Thoracic aorta (tissue), 2 donors: ENCODE data around the gene WDR83. TPM values are rescaled to one million over a fixed set of nuclear protein-coding genes. Genes with fewer than 3 reads are reported as not detected.

Experiments used
- ATAC-seq: fragments of 150-250 bp; one replicate; pipeline ENCODE4 v1.8.0; 2017; ENCODE audit warnings: low read depth; ENCODE audit not compliant: insufficient number of reproducible peaks, low FRiP score
- DNase-seq: peaks from one replicate; pipeline ENCODE4 v3.0.0-alpha.2; 2020; ENCODE audit warnings: low spot score
- H3K27ac ChIP-seq, 2 donors: fragments of 200-600 bp; sonication (generic); 1 replicate in 1 of 2; 2 replicates in 1 of 2; pipeline ENCODE4 v1.5.1; 2016; ENCODE audit warnings: mild to moderate bottlenecking in 2 of 2, moderate library complexity in 2 of 2
- H3K27me3 ChIP-seq: fragments of 200-600 bp; sonication (generic); replicated peaks from 2 replicates; pipeline ENCODE4 v1.6.0; 2016; ENCODE audit warnings: mild to moderate bottlenecking; ENCODE audit not compliant: insufficient read depth
- H3K36me3 ChIP-seq: fragments of 200-600 bp; sonication (generic); one replicate; pipeline ENCODE4 v1.5.1; 2016
- H3K4me1 ChIP-seq, 2 donors: fragments of 200-600 bp; sonication (generic); 1 replicate in 1 of 2; 2 replicates in 1 of 2; pipeline versions ENCODE4 v1.5.1 to v1.6.0; 2016; ENCODE audit warnings: low read depth in 2 of 2, mild to moderate bottlenecking in 1 of 2; ENCODE audit not compliant: control insufficient read depth in 1 of 2
- H3K4me3 ChIP-seq: fragments of 200-600 bp; sonication (generic); 2 replicates; pipeline ENCODE4 v1.5.1; 2016; ENCODE audit warnings: mild to moderate bottlenecking
- H3K9me3 ChIP-seq: fragments of 200-600 bp; sonication (generic); 2 replicates; pipeline ENCODE4 v1.5.1; 2016
- total RNA-seq, 2 donors: library from RNA; depleted of rRNA; stranded (reverse); fragments of >200 nt; gene quantifications; one replicate each; pipeline versions ENCODE4 v1.1.0 to v1.2.3, GENCODE V29; 2016
- TF ChIP-seq, protein P1 (sequence below): fragments of 200-600 bp; sonication (generic); IDR thresholded peaks from one replicate; pipeline ENCODE4 v1.5.1; 2019; ENCODE audit warnings: antibody characterized with exemption

Gene WDR83
- total RNA-seq, 2 donors from 2014 or later = 12.1 to 16.2 TPM

- DNase-seq (no peak), ATAC-seq (no peak)
- peaks cover 25 to 43% of the 10 kb centered on the region in 2 donors for H3K4me1 ChIP-seq
- H3K36me3 ChIP-seq = peaks cover 7% of the 10 kb centered on the region
- TF ChIP-seq, protein P1, sequence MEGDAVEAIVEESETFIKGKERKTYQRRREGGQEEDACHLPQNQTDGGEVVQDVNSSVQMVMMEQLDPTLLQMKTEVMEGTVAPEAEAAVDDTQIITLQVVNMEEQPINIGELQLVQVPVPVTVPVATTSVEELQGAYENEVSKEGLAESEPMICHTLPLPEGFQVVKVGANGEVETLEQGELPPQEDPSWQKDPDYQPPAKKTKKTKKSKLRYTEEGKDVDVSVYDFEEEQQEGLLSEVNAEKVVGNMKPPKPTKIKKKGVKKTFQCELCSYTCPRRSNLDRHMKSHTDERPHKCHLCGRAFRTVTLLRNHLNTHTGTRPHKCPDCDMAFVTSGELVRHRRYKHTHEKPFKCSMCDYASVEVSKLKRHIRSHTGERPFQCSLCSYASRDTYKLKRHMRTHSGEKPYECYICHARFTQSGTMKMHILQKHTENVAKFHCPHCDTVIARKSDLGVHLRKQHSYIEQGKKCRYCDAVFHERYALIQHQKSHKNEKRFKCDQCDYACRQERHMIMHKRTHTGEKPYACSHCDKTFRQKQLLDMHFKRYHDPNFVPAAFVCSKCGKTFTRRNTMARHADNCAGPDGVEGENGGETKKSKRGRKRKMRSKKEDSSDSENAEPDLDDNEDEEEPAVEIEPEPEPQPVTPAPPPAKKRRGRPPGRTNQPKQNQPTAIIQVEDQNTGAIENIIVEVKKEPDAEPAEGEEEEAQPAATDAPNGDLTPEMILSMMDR = no peak
- peak overlapping the region; percentile 84 for H3K4me3 ChIP-seq
- no peaks in the 10 kb centered on the region for H3K9me3 ChIP-seq
- no peak overlapping the region for H3K27ac ChIP-seq
- H3K27me3 ChIP-seq = no peaks in the 10 kb centered on the region
Observed at GRCh38 chr19:12667731-12668302, 1.2 kb downstream of the WDR83 start.

DNA sequence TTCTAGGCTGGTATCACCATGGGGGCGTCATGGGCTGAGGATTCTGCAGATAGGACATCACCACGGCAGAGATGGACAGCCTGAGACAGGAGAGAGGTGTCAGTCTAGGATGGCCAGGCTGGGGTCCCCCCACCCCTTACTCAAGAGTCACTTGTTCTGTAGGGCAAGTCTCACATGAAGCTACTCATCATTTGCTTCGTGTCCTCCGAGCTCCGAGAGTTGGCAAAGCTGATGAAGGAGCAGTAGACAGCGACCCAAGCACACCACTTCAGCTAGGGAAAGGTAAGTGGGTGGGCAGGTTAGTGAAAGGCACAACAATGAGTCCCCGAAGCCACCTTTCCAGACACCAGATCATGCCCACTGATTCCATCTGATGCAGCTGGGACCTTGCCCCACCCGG lies 1.7 kb downstream of the WDR83 start:
- TF ChIP-seq, protein P1 = no peak
- H3K36me3 ChIP-seq = peaks cover 9% of the 10 kb centered on the region
- ATAC-seq (no peak), DNase-seq (no peak)
- no peaks in the 10 kb centered on the region for H3K27me3 ChIP-seq
- H3K9me3 ChIP-seq = no peaks in the 10 kb centered on the region
- peak overlapping the region; percentile 84 for H3K4me3 ChIP-seq
- peak overlapping the region in 1 of 2 donors; percentile 100 for H3K27ac ChIP-seq
- H3K4me1 ChIP-seq = peaks cover 25 to 43% of the 10 kb centered on the region in 2 donors

DNA sequence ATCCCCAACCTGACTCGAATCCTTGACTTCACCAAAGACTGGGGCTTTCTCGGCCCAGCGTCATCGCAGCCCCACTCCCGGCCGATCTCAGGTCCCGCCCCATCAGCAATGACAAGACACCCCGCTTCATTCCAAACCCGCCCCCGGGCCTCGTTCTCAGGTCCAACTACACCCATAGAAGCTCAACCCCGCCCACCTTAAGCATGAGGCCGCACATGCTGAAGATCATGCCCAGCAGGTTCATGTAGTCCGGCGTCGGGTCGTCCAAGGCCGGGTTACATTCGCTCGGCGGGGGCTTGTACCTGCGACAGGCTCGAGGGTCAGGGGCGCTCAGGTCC lies 2.3 kb downstream of the WDR83 start:
- TF ChIP-seq, protein P1 = no peak
- Histone ChIP-seq H3K4me3 (peak overlapping the region; percentile 84), H3K36me3 (peaks cover 4% of the 10 kb centered on the region), H3K27me3 (no peaks in the 10 kb centered on the region), H3K4me1 (peaks cover 25 to 43% of the 10 kb centered on the region in 2 donors), H3K27ac (peak overlapping the region; percentile 90 to 100), H3K9me3 (no peaks in the 10 kb centered on the region)
- ATAC-seq = no peak
- no peak for DNase-seq

- TF ChIP-seq, protein P1 = no peak
- DNase-seq = no peak
- Histone ChIP-seq H3K4me3 (peak overlapping the region; percentile 84), H3K9me3 (no peaks in the 10 kb centered on the region), H3K4me1 (peaks cover 25 to 43% of the 10 kb centered on the region in 2 donors), H3K27ac (peak overlapping the region; percentile 90 to 100), H3K36me3 (peaks cover 10% of the 10 kb centered on the region), H3K27me3 (no peaks in the 10 kb centered on the region)
- no peak for ATAC-seq
Observed at GRCh38 chr19:12669270-12670158, 2.9 kb downstream of the WDR83 start.

GRCh38 chr19:12670159-12670928 lies 3.7 kb downstream of the WDR83 start:
- H3K36me3 ChIP-seq = peaks cover 19% of the 10 kb centered on the region
- TF ChIP-seq, protein P1 = no peak
- H3K27ac ChIP-seq = peak overlapping the region; percentile 90 to 100
- no peak for DNase-seq
- no peaks in the 10 kb centered on the region for H3K9me3 ChIP-seq
- no peaks in the 10 kb centered on the region for H3K27me3 ChIP-seq
- no peak for ATAC-seq
- H3K4me1 ChIP-seq = peaks cover 25 to 43% of the 10 kb centered on the region in 2 donors
- peak overlapping the region; percentile 84 for H3K4me3 ChIP-seq
